RPMI8226 (cell line): Measurements from ENCODE around the gene NDUFAF2.
A peak's percentile ranks its signal among the peaks of the same experiment; 100 is the strongest.
"Not testable (repeated sequence)": the region's sequence is repeated elsewhere in the genome, so short reads cannot be mapped to it uniquely, and the experiment has no call there.

Source experiments
- DNase-seq: peaks from one replicate; pipeline ENCODE4 v3.0.0-alpha.2; 2015

The NDUFAF2 gene

GRCh38 chr5:61052882-61053281 is 107.9 kb downstream of the NDUFAF2 start:
- DNase-seq, result no peak

GRCh38 chr5:61053937-61054336 is 108.9 kb downstream of the NDUFAF2 start:
- no peak for DNase-seq

- DNase-seq, result peak; percentile 56
Observed at GRCh38 chr5:61055434-61056006, 110.5 kb downstream of the NDUFAF2 start.

GRCh38 chr5:61059499-61059898 is 114.5 kb downstream of the NDUFAF2 start:
- DNase-seq, result no peak

- no peak for DNase-seq
Observed at GRCh38 chr5:61069150-61069549, 124.1 kb downstream of the NDUFAF2 start.

- no peak for DNase-seq
Observed at GRCh38 chr5:61071526-61071925, 126.5 kb downstream of the NDUFAF2 start.

- no peak for DNase-seq
Observed at GRCh38 chr5:61076626-61077025, 131.6 kb downstream of the NDUFAF2 start.

GRCh38 chr5:61081741-61082140 is 136.7 kb downstream of the NDUFAF2 start:
- no peak for DNase-seq

GRCh38 chr5:61082516-61083280 is 137.7 kb downstream of the NDUFAF2 start:
- DNase-seq, result no peak

GRCh38 chr5:61084658-61085057 is 139.7 kb downstream of the NDUFAF2 start:
- DNase-seq, result no peak

GRCh38 chr5:61085885-61086284 is 140.9 kb downstream of the NDUFAF2 start:
- no peak for DNase-seq

- no peak for DNase-seq
Observed at GRCh38 chr5:61087921-61088320, 142.9 kb downstream of the NDUFAF2 start.

- no peak for DNase-seq
Observed at GRCh38 chr5:61089351-61089750, 144.3 kb downstream of the NDUFAF2 start.

GRCh38 chr5:61093046-61093771 is 148.2 kb downstream of the NDUFAF2 start:
- not testable (repeated sequence) for DNase-seq

- no peak for DNase-seq
Observed at GRCh38 chr5:61097465-61097864, 152.5 kb downstream of the NDUFAF2 start.

- DNase-seq, result no peak
Observed at GRCh38 chr5:61098251-61098995, 153.4 kb downstream of the NDUFAF2 start.

GRCh38 chr5:61100437-61100836 is 155.4 kb downstream of the NDUFAF2 start:
- no peak for DNase-seq

- DNase-seq, result no peak
Observed at GRCh38 chr5:61114441-61114840, 169.4 kb downstream of the NDUFAF2 start.

- no peak for DNase-seq
Observed at GRCh38 chr5:61115968-61116367, 171.0 kb downstream of the NDUFAF2 start.

- DNase-seq, result no peak
Observed at GRCh38 chr5:61119066-61119465, 174.1 kb downstream of the NDUFAF2 start.

- DNase-seq, result no peak
Observed at GRCh38 chr5:61120534-61120933, 175.5 kb downstream of the NDUFAF2 start.

GRCh38 chr5:61123145-61123544 is 178.1 kb downstream of the NDUFAF2 start:
- DNase-seq, result no peak

GRCh38 chr5:61130289-61130688 is 185.3 kb downstream of the NDUFAF2 start:
- no peak for DNase-seq
